Activated CD4-positive, alpha-beta T cell treated with anti-CD3 and anti-CD28 coated beads, Interleukin-2, amount 50 U/mL, for 4 hours (primary cell): ENCODE measurements around the gene PLXND1.
"Not testable (repeated sequence)": the region's sequence is repeated elsewhere in the genome, so short reads cannot be mapped to it uniquely, and the experiment has no call there.

Experiments used
- DNase-seq, 2 experiments: peaks; one replicate each; pipeline ENCODE4 v3.0.0-alpha.2; 2020

The PLXND1 gene

DNA sequence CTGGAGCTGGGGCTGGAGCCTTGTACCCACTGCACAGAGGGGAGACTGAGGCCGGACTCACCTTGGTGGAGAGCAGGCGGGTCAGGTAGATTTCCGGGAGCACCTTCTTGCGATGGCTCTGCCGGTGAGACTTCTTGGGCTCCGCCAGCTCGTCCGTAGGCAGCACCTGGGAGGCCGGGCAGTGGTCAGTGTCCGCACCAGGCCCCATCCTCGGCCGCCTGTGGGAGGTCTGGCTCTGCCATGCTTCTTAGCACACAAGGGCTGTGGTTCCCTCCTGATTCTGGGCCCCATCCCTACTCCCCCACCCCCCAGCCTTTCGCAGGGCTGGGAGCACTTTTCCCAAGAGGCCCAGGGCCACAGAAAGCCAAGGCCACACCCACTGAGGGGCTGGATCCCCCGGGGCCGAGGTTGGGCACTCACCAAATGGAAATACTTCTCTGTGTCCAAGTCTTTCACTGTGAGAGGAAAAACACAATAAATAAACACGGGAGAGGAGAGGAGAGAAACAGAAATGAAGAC is 46.1 kb downstream of the PLXND1 start:
- DNase-seq = no peak

DNA sequence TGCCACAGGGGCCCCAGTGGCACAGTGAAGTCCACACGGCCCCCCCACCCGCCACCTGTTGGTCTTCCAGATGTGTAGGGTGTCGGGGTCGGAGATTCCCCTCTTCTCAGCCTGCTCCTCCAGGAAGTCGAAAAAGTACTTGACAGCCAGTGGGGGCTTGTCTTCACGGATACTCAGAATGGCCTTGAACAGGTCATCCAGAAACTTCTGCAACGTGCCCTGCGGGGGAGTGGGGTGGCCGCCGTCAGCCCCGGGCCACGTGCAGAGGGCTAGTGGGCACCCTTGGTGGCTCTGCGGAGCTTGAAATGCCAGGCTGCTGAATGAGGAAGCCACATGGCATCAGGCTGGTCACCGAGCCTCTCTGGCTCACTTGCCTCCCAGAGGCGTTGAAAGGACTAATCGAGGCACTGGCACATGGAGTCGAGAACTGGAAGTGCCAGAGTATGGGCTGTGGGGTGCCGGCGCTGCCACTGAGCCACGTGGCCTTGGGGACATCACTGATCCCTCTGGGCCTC is 46.9 kb downstream of the PLXND1 start:
- no peak for DNase-seq

DNA sequence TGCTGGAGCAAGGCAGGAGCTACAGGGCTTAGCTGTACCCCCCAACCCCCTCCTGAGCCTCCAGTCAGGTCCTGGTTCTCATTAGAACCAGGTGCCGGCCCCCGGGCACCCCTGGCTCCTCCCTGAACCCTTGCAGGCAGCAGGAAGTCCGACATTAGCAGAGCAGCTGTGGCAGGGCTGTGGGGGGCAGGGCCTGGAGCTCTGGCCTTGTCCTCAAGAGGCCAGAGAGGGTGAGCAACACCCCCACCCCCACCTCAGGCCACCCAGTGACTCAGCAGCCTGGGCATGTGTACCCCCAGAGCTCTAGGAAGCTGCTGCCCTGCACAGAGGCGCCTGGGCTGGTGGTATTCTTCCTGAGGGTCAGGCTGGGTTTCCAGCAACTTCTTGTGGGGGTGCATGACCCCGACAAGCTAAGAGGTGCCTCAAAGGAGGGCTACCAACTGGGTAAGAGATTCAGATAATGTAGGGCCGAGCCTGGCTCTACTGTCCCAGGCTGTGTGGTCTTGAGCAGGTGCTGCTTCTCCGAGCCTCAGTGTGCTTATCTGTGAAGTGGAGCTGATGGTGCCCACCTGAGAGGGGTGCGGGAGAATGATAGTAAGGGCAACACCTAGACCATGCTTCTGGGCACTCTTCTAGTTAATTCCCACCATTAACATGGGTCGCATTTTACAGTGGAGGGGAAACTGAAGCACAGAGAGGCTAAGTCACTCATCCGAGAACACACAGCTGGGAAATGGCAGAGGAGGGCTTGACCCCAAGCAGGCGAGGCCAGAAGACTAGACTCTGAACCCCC is 47.5 kb downstream of the PLXND1 start:
- no peak for DNase-seq

DNA sequence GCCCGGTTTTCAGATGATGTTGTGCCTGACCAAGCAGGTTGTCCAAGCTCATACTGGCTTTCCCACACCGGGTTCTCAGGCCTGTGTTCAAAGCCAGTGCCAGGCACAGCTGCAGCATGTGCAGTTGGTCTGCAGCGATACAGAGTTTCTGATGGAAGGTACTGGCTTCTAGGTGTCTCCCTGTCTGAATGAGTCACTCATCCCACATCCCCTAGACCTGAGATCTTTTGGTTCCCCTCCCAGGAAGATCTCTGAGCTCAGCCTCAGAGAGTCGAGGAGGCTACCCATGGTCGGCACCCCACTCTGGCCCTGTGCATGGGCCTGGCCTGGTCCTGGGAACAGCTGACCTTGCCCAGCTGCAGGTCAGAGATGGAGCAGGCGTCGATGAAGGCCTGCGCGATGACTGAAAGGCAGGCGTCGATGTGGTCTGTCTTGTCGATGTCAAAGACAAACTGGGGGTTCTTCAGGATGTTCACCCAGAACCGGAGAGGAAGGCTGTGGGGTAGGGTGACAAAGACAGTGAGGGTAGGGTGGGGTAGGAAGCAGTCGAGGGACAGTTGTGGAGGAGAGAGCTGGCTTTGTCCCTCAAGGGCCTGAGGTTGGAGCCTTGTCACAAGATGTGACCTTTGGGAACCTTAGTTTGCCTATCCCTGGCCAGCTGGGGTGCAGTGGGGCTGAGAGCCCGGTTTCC is 48.2 kb downstream of the PLXND1 start:
- DNase-seq = no peak

DNA sequence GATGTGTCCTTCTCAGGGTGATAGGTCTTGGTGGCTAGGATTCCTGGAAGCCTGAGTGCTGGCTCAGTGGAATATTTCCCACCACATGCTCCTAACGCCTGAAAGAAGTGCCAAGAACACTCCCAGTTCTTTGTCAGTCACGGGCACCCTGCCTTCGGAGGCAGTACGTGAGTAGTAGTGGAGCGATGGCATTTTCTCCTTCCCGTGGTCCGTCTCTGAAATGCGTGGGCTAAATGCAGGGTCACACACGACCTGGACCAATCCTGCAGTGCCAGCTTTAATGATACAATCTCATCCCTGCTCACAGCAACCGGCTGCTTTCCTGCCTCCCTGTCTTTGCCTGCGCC is 49.0 kb downstream of the PLXND1 start:
- DNase-seq = no peak

DNA sequence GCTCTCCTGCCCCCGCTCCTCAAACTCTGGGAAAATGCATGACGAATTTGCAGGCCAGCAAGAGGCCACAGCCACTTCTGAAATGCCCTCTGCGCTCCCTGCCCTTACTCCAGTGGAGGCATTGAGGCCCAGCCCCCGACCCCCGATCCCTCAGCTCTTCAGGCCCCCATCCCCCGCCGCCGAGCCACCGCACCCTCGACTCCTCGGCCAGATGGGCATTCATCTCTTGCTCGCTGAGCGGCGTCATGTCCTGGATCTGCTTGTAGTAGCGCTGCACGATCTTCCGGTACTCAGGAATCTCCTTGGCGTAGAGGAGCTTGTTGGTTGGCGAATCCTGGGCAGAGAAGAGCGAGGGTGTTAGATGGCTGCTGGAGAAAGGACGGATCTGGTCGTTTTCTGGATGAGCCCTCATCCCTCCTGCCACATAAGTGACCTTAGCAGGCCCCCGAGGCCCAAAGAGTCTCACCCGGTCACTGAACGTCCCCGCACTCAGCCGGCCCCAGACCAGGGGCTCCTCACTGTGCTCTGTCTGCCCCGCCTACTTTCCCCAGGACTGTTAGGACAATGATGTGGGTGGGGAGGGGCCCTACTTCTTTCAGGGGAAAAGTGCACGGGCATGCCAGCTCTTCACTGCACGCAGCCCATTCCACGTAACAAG is 49.5 kb downstream of the PLXND1 start:
- DNase-seq = no peak

DNA sequence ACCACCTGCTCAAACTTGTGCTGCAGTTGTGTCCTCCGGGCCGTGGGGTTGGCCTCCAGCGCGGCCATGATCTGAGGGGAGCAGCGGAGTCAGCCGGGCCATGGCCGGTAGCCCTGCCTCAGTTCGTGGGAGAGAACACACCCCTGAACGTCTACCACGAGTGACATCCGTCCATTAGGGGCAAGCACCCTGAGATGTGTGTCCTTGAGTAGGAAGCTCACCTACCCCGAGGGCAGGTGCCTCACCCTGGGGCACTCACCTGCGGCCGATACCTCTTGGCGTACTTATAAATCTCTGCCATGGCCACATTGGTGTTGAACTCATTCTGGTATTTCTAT is 50.1 kb downstream of the PLXND1 start:
- no peak for DNase-seq

DNA sequence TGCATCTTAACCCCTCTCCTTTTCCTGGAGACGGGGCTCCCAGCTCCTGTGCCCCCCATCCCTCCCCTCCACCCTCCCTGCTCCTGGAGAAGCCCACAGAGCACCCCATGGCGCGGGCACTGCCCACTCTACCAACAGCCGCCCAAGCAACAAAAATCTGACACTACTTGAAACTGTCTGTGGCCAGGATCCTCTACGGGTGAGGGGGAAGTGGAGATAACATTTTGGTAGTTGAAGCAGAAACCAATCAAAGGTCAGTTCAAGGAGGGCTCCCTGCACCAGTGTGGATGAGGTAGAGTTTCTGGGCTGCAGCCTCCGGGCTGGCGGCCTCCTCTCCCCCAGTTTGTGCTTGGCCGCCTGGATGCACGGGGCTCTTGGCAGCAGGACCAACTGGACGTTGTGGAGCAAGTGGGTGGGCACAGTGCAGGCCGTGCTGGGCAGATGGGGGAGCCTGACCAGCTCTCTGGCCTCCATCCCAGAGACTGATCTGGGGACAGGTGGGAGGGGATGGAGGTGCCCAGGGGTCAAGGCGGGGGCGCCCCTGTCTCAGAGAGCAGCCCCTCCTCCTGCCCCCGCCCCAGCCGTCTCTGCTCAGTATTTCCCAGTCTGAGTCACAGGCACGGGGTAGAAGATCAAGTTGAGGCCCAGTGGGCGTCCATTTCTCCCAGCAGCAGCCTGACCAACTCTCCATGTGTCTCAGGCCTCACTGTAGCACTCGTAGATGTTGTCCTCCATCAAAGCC is 50.7 kb downstream of the PLXND1 start:
- DNase-seq = no peak

DNA sequence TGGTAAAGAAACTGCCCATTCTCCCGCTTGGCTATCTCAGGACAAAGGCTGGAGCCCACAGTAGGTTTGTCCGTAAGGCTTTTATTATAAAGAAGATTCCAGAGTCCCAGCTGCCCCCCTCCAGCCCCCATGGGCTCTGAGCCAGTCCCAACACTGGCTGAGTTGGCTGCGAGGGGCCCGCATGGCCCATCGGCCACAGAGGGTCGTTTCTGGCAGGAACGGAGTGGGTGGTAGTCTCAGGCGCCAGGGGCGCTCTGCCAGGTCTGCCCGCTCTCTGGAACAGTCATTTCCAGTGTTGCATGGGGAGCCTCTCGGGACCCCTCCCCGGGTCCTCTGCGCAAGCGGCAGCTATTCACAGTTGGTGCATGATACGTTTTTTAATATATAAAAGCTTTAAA is 51.3 kb downstream of the PLXND1 start:
- no peak for DNase-seq

DNA sequence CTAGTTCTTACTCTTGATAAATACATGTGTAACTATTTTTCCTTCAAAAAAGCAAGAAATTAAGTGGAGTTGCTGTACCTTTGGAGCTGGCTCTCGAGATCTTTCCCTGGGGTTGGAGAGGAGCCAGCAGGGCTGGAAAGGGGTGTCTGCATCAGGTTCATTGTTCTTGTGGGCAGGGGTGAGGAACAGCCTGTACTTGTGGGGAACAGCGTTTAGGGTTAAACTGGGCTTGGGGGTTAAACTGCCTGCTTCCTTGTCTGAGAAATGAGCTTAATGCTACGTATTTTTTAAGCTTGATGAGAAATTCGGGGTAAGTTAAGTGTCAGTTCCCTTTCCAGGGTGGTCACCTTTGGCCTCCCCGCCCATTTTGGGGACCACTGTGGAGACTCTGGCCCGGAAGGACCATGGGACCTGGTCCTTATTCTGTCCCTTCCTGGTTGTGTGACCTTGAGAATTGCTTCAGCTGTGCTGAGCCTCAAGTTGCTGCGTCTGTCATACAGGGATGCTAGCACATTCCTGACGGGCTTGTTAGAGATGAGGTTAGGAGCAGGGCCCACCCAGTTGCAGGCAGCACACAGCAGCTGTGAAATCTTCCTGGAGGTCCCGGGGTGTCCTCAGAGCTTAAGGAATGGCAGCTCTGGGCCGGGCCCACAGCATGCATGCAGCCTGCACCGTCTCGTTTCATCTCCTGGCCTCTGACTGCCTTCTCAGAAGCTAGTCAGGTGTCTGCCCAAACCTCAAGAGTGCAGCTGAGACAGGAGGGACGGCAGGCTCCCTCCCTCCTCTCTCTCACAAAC is 51.9 kb downstream of the PLXND1 start:
- no peak for DNase-seq

DNA sequence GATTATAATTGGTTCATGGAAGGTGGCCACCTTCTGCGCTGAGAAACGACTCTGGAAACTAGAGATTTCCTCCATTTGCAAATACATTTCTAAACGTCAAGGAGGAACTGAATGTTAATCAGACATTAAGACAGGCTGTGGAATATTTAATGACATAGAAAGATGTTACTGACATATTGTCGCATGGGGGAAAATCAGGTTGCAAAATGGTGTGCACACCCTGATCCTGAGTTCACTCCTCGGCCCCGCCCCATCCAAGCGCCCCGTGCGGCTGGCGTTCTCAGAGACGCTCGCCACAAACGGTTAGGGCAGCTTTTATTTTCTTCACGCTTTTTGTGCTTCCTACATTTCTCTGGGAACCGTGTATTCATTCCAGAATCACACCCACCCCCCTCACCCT is 52.8 kb downstream of the PLXND1 start:
- no peak for DNase-seq

DNA sequence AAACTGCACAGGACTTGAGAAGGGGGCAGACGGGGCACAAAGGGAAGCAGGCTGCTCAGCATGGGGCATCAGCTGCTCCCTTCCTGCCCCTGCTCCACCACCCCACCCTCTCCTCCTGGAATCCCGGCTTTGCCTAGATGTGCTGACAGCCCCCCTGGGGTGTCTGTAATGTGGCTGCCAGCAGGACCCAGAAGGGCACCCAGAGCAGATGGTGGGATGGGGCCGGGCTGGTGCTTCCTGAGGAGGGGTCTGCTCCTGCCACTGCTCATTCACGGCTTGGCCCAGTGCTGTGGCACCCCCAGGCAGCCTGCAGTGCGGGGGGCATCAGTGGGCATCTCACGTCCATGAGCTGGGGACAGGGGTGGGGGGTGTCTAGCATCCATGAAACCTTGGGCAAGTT is 53.3 kb downstream of the PLXND1 start:
- no peak for DNase-seq

DNA sequence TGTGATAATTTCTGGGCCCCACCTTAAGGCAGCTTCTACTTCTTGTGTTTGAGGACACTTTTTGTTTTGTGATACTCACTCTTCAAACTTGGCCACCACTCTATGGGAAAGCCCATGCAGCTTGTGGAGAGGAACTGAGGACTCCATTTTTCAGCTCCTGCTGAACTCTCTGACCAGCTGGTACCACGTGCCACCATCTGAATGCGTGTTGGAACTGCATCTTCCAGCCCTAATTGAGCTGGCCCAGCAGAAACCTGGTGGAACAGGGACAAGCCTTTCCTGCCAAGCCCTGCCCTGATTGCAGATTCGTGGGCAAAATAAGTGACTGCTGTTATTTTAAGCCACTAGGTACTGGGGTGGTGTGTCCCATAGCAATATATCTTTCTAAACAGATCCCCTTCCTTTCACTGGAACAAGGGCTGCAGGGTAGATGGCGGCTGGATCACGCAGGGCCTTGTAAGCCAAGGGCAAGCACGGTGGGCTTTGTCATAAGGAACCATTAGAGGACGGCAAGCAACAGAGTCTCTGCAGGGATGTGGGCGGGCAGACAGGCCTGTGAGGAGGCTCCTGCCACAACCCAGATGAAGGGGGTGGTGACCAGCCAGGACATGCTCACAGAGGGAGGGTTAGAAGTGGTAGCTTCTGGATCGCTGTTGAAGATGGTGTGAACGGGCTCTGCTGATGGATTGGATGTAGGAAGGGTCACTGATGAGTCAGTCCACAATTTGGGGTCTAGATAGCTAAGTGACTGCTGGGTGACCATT is 54.0 kb downstream of the PLXND1 start:
- DNase-seq = no peak

DNA sequence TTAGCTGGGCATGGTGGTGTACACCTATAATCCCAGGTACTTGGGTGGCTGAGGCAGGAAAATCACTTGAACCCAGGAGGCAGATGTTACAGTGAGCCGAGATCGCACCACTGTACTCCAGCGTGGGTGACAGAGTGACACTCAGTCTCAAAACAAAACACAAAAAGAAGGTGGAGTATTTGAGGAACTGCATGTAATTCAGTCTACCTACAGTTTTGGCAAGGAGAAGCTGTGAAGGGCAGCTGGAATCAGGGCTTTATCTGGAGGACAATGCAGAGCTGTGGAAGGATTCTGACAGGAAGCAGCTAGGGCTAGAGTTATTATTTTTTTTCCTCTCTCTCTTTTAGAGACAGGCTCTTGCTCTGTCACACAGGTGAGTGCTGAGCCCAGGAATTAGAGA is 56.7 kb downstream of the PLXND1 start:
- DNase-seq = no peak

DNA sequence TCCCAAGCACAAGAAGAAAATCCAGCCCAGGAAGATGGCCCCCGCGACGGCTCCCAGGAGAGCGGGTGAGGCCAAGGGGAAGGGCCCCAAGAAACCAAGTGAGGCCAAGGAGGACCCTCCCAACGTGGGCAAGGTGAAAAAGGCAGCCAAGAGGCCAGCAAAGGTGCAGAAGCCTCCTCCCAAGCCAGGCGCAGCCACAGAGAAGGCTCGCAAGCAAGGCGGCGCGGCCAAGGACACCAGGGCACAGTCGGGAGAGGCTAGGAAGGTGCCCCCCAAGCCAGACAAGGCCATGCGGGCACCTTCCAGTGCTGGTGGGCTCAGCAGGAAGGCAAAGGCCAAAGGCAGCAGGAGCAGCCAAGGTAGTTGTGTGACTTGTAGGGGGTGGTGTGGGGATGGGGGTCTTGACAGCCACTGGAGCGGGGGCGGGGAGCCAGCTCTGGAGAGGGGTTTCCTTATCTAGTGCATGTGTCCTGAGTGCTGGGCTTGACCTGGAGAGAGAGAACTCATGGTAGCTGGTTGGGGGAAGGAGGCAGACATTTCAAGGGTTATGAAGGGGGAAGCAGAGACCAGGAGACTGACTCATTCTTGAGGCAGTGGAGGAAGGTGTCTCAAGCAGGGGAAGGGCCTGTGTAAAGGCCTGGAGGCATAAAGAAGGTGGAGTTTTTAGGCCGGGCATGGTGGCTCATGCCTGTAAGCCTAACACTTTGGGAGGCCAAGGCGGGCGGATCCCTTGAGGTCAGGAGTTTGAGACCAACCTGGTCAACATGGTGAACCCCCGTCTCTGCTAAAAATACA is 57.3 kb downstream of the PLXND1 start:
- DNase-seq = no peak

DNA sequence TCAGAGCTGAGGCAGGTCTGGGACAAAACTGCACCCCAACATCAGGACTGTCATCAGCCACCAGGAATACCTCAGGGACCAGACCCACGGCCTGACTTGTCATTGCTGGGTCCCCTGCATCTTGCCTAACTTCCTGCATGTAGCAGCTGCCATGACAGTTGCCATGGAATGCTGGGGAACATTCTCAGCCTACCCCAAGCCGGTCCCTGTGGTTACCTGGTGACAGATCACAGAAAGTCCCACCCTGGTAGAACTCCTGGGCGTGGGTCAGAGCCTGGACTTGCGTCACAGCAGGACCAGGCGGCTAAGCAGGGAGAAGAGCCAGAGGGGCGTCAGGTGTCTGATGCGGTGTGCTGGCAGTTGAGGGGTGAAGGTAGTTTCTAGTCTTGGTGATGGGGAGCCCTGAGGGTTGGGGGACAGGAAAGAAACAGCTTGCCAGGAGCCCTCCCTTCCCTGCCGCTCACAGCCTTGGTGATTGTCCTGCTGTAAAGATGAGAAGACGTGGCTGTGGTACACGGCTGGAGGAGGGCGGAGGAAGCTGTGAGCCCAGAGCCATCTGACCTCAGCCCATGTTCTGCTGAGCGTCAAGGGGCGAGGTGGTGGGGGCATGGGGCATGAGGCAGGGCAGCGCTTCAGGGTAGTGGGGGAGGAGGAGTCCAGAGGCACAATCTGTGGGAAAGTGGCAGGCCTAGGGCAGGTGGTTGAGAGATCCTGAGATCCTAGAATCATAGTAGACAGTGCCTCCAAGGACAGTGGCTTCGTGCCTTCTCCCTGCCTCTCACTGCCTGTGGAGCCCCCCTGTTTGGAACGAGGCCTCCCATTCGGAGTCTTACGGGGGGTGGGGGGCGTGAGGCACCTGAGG is 58.1 kb downstream of the PLXND1 start:
- DNase-seq = no peak

DNA sequence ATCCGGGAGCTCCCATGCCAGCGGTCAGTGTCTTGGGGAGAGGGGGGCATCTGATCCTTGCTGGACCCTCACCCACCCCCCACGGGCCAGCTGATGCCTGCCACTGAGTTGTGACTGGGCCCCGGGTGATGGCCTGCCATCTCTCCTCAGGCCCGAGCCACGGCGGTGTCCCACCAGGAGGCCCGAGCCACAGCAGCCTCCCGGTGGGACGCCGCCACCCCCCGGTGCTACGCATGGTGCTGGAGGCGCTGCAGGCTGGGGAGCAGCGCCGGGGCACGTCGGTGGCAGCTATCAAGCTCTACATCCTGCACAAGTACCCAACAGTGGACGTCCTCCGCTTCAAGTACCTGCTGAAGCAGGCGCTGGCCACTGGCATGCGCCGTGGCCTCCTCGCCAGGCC is 59.2 kb downstream of the PLXND1 start:
- no peak for DNase-seq

DNA sequence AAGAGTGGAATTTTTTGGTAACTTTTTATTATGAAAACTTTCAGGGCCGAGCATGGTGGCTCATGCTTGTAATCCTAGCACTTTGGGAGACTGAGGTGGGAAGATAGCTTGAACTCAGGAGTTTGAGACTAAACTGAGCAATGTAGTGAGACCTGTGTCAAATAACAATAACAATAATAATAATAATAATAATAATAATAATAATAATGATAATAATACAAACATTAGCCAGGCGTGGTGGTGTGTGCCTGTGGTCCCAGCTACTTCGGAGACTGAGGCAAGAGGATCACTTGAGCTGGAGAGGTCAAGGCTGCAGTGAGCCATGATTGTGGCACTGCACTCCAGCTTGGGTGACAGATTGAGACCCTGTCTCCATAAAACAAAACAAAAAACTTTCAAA is 60.5 kb downstream of the PLXND1 start:
- not testable (repeated sequence) for DNase-seq

DNA sequence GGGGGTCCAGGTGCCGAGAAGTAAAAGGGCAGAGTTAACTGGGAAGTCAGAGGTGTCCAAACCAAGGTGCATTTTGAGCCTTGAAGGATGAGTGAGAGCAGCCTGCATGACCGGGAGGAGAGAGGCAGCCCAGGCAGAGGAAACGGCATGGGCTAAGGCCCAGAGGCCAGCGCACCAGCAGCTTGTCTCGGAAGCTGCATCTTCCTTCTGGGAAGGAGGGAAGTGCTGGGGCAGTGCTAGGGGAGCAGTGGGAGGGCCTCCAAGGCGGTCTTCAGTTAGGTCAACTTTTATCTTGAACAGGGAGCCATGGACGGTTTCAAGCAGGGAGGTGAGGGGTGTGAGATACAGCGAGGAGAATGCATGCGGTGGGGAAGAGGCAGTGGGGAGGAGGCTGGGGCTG is 62.5 kb downstream of the PLXND1 start:
- no peak for DNase-seq
